ENCODE data around the gene PEX10.

DNA sequence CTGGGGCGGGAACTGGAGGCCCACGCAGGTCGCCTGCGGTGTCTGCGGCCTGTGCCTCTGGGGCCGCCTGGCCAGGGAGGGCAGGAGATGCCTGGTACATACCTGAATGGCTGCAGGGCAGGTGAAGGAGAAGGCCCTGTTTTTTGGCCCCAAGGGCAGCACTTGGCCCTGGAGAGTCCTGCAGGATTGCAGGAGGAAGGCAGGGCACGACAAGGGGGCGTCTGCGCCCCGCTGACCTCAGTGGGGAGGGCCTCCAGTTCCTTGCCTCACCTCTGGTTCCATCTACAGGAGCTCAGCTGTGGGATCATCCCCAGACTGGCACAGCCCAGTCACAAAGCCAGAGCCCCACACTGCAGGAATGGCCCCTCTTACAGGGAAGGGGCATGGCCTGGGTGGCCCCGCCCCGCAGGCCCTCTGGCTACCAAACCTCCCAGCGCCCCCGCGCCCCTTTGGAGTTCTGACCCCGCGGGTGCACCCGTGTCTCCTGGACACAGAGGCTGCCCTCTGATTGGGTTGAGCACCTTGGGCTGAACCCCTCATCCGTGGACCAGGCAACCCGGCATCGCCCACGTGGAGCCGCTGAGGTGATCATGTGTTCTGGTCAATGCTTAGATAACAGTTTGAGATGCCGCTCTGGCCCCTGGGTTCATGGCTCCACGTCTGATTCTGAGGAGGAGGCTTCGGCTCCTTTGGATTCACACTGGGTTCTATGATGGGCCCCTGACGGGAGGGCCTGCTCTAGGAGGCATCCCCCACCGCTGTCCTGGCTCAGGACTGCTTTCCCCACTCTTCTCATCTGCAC lies 1.3 kb upstream of the PEX10 start:
- TF ChIP-seq, protein P1, sequence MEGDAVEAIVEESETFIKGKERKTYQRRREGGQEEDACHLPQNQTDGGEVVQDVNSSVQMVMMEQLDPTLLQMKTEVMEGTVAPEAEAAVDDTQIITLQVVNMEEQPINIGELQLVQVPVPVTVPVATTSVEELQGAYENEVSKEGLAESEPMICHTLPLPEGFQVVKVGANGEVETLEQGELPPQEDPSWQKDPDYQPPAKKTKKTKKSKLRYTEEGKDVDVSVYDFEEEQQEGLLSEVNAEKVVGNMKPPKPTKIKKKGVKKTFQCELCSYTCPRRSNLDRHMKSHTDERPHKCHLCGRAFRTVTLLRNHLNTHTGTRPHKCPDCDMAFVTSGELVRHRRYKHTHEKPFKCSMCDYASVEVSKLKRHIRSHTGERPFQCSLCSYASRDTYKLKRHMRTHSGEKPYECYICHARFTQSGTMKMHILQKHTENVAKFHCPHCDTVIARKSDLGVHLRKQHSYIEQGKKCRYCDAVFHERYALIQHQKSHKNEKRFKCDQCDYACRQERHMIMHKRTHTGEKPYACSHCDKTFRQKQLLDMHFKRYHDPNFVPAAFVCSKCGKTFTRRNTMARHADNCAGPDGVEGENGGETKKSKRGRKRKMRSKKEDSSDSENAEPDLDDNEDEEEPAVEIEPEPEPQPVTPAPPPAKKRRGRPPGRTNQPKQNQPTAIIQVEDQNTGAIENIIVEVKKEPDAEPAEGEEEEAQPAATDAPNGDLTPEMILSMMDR (IDR thresholded peaks at IDR 0.05; ENCODE audit: low read length): no peak
- TF ChIP-seq EZH2 (optimal IDR thresholded peaks at IDR 0.05; ENCODE audit: low read depth, low read length) (no peak), EZH2phosphoT487 (IDR thresholded peaks at IDR 0.05; ENCODE audit: low read length) (no peak)
